GM21825 (cell line): ENCODE measurements around the gene RFTN1.

ENCODE experiments used
- ATAC-seq: cut with Tn5 transposase; IDR thresholded peaks from one replicate; pipeline ENCODE4 v1.9.1; 2021; ENCODE audit warnings: mild to moderate bottlenecking, moderate library complexity; ENCODE audit not compliant: unreplicated experiment

Gene RFTN1

GRCh38 chr3:16337856-16338540 is 175.5 kb downstream of the RFTN1 start:
- ATAC-seq: peak; percentile 90

- ATAC-seq: no peak
These were observed 176.7 kb downstream of the RFTN1 start for GRCh38 chr3:16336825-16337224.

DNA sequence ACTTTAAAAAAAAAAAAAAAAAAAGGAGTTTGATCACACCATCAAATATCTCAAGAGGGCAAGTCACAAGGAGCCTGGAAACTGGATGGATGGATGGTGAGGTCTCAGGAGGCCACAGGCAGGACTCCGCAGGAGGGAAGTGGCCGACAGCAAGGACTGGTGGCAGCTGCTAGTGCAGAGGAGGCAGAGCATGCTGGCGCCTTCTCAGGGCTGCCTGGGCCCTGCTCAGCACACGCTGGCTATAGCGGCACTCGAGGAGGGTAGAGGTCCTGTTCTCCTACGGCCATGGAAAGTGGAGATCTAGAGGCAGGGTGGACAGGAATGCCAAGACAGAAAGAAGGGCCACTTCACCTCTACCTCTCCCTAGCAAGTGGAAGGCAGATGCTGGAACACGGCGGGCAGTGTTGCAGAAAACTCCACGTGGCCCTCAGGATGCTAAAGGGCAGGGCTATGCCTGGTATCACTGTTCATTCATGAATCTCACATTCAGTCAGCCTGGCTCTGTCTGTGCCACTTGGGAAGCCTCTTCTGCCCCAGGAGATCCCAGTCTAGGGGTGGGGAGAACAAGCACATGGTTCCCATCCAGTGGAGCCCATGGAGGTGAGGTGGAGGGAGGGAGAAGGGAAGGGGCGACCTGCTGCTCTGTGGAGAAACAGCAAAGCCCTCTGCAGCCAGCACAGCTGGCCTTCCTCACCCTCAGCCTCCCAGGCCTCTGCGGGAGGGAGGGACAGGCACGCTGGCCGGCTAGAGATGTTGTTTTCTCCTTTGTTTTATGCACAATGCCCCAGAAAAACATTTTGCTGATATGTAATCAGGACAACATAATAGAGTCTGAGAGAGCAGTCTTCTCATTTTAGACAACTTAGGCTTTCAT is 177.5 kb downstream of the RFTN1 start:
- no peak for ATAC-seq

- ATAC-seq: no peak
These were observed 178.2 kb downstream of the RFTN1 start for GRCh38 chr3:16335333-16335732.

DNA sequence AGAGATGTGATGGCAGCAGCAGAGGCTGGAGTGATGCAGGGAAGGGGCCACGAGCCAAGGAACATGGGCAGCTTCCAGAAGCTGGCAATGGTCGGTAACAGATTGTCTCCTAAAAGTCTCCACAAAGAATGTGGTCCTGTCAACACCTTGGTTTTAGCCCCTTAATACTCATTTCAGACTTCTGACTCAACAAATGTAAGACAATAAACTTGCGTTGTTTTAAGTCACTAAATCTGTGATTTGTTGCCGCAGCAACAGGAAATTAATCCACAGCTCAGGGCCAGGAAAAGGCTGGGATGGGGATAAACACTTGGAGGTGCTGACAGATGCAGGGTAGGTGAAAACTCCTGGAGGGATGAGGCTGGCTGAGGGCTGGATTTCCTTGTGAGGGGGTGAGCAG is 178.6 kb downstream of the RFTN1 start:
- ATAC-seq: no peak

GRCh38 chr3:16332904-16333426 is 180.5 kb downstream of the RFTN1 start:
- no peak for ATAC-seq

- ATAC-seq: no peak
These were observed 182.1 kb downstream of the RFTN1 start for GRCh38 chr3:16331319-16331883.

- no peak for ATAC-seq
These were observed 183.1 kb downstream of the RFTN1 start for GRCh38 chr3:16330351-16330750.

DNA sequence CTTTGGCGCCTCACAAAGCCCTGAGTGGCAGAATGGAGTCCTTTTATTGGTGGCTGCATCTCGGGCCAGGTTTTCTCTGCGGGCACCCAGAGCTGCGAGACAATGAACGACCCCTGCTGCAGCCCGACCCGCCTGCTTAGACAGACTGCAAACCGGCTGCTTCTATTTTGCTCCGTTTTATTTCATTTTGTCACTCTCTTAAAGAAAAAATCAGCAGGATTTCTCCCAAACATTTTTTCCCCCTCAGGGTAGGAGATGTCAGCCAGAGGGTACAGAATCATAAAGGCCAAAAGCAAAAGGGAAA is 183.7 kb downstream of the RFTN1 start:
- ATAC-seq: no peak

DNA sequence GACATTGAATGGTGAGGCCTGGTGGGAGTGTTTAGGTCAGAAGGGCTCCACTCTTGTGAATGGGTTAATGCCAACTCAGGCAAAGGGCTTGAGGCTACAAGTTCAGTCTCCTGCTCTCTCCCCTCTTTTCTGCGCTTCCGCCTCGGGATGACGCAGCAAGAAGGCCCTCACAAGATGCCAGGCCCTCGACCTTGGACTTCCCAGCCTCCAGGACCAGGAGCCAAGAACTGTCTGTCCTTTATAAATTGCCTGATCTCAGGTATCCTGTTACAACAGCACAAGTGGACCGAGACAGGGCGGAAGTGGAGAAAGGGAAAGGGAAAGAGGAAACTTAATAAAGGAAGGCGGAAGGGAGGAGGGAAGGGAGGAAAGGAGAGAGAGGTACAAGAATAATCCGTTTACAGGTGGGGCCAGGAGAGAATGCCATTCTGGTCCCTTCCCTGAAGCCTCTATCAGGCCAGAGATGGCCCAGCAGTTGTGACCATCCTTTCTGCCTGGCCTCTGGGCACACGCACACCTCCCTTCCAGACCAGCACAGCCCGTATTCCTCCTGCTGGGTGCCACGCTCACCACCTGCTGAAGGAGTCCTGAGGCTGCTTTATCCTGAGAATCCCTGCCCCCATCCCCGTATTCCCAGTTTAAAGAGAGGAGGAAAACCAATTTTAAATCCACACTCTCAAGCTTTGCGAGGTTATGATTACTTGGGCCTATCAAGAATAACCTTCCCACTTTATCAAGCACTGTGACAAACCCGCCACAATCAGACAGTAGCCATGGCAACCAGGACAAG is 184.3 kb downstream of the RFTN1 start:
- ATAC-seq: no peak

DNA sequence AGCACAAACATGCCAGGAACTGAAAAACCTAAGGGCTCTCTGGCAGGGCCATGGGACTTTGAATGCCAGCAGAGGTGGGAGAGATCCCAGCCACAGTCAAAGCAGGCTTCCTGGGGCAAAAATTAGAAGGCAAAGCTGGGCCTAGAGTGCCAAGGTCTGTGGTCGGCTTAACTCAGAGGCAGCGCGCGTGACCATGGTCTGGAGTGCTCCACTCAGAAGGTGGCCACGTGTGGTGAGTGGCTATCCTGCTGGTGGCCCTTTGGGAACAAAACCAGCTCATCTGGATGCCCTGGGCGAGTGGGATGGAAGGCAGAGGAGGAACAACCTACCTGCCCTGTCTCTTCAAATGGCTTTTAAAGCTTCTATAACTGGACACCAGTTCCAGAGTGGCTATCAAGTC is 185.4 kb downstream of the RFTN1 start:
- ATAC-seq: no peak

DNA sequence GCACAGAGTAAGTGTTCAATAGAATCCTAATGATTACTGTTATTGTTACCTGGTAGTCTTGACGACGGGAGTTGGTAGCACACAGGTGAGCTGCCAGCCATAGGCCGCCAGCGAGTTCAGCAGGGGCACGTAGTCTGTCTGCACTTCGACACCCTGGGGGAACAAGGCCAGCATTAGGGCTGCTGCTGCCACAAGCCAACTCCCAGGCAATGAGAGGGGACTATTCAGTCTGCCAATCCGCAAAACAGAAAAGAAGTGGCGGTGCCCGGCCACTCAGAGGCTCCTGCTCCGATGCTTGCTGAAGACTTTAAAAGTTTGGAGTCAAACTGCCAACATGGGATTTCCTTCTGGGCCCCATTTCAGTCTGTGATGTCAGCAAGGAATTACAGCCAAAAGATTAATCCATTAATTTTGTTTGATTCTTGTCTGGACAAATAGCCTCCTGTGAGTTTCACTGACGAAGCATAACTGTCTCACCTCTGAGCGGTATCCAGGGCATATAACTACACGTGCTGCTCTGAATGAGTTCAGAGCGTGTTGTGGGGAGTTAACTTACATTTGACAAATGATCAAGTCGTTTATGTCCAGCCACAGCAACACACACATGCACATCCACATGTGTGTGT is 186.7 kb downstream of the RFTN1 start:
- no peak for ATAC-seq

DNA sequence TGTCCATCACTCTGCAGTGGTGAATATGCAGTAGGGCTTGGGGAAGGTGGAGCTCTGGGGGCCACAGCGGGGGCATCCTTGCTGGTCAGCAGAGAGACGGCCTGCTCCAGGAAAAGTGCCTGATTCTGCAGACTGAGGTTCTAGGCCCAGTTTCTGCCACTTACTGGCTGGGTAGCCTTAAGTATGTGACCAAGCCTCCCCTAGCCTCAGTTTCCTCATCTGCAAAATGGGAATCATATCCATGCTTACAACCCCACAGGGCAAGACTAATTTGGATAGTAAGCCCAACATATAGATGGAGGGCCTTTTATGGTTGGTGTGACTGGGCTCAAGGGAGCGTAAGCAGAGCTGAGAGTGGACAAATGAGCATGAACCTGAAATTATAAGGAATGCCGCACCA is 187.6 kb downstream of the RFTN1 start:
- ATAC-seq: no peak

GRCh38 chr3:16323737-16324136 is 189.8 kb downstream of the RFTN1 start:
- ATAC-seq: no peak

DNA sequence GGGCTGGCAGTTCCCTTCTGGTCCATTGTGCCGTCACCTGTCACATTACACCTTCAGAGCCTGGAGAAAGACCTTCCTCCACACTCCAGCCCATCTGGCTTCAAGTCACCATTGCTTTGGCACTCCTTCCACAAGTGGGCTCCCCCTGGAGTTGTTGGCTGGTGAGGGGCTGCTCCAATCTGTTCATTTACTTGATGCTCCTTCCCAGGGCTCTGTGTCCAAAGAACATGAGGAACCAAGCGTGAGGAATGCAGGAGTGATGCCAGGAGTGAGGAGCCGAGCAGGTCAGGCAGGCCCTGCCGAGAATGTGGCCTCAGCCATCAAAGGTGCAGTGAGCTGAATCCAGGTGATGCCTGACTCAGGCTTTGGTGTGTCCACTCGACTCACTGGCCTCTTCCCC is 191.3 kb downstream of the RFTN1 start:
- no peak for ATAC-seq

- no peak for ATAC-seq
These were observed 192.8 kb downstream of the RFTN1 start for GRCh38 chr3:16320711-16321110.

GRCh38 chr3:16319723-16320122 is 193.8 kb downstream of the RFTN1 start:
- ATAC-seq: no peak

- ATAC-seq: no peak
These were observed 194.2 kb downstream of the RFTN1 start for GRCh38 chr3:16319307-16319706.

DNA sequence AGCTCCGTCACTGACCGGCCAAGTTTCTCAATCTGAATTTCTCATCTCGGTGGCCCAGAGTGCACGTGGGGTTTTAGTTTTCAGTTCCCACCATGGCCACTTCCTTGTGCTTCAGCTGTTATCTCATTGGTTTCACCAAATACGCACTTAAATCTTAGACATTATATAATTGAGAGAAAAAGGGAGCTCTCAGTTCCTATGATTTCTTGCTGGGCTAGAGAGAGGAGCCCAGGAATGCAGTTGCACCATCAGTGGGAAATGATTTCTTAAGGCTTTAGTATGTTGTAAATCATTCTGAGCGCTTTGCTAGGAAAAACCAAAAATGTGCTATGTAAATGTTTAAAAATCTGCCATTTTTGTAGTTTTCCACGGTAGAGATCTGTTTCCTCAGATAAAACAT is 195.3 kb downstream of the RFTN1 start:
- ATAC-seq: no peak

DNA sequence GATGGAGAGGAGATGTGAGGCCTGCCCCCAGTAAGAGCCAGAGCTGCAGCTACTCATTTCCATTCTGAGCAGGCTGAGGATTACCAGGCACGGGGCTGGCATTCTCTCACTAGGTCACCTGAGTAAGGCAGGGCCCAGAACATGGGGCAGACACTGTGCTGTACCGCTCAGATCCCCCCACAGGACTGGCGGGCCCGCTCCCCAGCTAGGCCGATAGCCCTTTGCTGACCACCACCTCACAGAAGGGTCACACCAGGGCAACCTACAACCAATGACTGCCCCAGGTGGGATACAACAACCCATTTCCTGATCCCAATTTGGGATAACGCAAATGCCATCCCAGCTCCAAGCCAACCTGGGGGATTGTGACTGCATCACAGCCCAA is 195.9 kb downstream of the RFTN1 start:
- no peak for ATAC-seq
